ENCODE measurements around the gene TMTC2. TPM values are rescaled to one million over a fixed set of nuclear protein-coding genes. Genes with fewer than 3 reads are reported as not detected.
"Not testable (repeated sequence)": the region's sequence is repeated elsewhere in the genome, so short reads cannot be mapped to it uniquely, and the experiment has no call there.

Gene TMTC2
- total RNA-seq, 1 donor from 2014 or later, result 8.8 TPM

- no peak for DNase-seq (ENCODE audit: extremely low read depth, low read depth, low spot score)
These were observed 94.7 kb downstream of the TMTC2 start for GRCh38 chr12:82781309-82781997.

GRCh38 chr12:82783435-82783834 is 96.7 kb downstream of the TMTC2 start:
- no peak for DNase-seq (ENCODE audit: extremely low read depth, low read depth, low spot score)

- no peak for DNase-seq (ENCODE audit: extremely low read depth, low read depth, low spot score)
These were observed 100.3 kb downstream of the TMTC2 start for GRCh38 chr12:82787016-82787415.

GRCh38 chr12:82788594-82788993 is 101.9 kb downstream of the TMTC2 start:
- no peak for DNase-seq (ENCODE audit: extremely low read depth, low read depth, low spot score)

- no peak for DNase-seq (ENCODE audit: extremely low read depth, low read depth, low spot score)
These were observed 103.0 kb downstream of the TMTC2 start for GRCh38 chr12:82789674-82790073.

GRCh38 chr12:82793751-82794281 is 107.1 kb downstream of the TMTC2 start:
- no peak for DNase-seq (ENCODE audit: extremely low read depth, low read depth, low spot score)

- no peak for DNase-seq (ENCODE audit: extremely low read depth, low read depth, low spot score)
These were observed 110.8 kb downstream of the TMTC2 start for GRCh38 chr12:82797480-82797879.

GRCh38 chr12:82800185-82800584 is 113.5 kb downstream of the TMTC2 start:
- no peak for DNase-seq (ENCODE audit: extremely low read depth, low read depth, low spot score)

- DNase-seq (ENCODE audit: extremely low read depth, low read depth, low spot score), result no peak
These were observed 115.4 kb downstream of the TMTC2 start for GRCh38 chr12:82801951-82802610.

GRCh38 chr12:82803201-82803600 is 116.5 kb downstream of the TMTC2 start:
- DNase-seq (ENCODE audit: extremely low read depth, low read depth, low spot score), result no peak

- DNase-seq (ENCODE audit: extremely low read depth, low read depth, low spot score), result no peak
These were observed 117.9 kb downstream of the TMTC2 start for GRCh38 chr12:82804601-82805000.

- DNase-seq (ENCODE audit: extremely low read depth, low read depth, low spot score), result not testable (repeated sequence)
These were observed 118.3 kb downstream of the TMTC2 start for GRCh38 chr12:82805004-82805403.

- DNase-seq (ENCODE audit: extremely low read depth, low read depth, low spot score), result no peak
These were observed 119.2 kb downstream of the TMTC2 start for GRCh38 chr12:82805812-82806497.

GRCh38 chr12:82807132-82807737 is 120.5 kb downstream of the TMTC2 start:
- DNase-seq (ENCODE audit: extremely low read depth, low read depth, low spot score), result no peak

- no peak for DNase-seq (ENCODE audit: extremely low read depth, low read depth, low spot score)
These were observed 123.9 kb downstream of the TMTC2 start for GRCh38 chr12:82810568-82810967.

GRCh38 chr12:82817368-82817767 is 130.7 kb downstream of the TMTC2 start:
- no peak for DNase-seq (ENCODE audit: extremely low read depth, low read depth, low spot score)

GRCh38 chr12:82818271-82819035 is 131.7 kb downstream of the TMTC2 start:
- DNase-seq (ENCODE audit: extremely low read depth, low read depth, low spot score), result no peak

GRCh38 chr12:82826505-82826904 is 139.8 kb downstream of the TMTC2 start:
- no peak for DNase-seq (ENCODE audit: extremely low read depth, low read depth, low spot score)

GRCh38 chr12:82832096-82832495 is 145.4 kb downstream of the TMTC2 start:
- DNase-seq (ENCODE audit: extremely low read depth, low read depth, low spot score), result no peak

GRCh38 chr12:82832981-82833380 is 146.3 kb downstream of the TMTC2 start:
- no peak for DNase-seq (ENCODE audit: extremely low read depth, low read depth, low spot score)
